HepG2 (cell line): Measurements from ENCODE around the gene RBM34. TPM values are rescaled to one million over a fixed set of nuclear protein-coding genes. Genes with fewer than 3 reads are reported as not detected.

Experiments
- FOXM1 ChIP-seq: sonication (generic); formaldehyde crosslinking; IDR thresholded peaks from 2 replicates; pipeline ENCODE4 v1.5.0; 2020; ENCODE audit warnings: missing genetic modification reagents
- GABPB1 ChIP-seq: IDR thresholded peaks from 2 replicates; pipeline ENCODE4 v1.6.1; 2016; ENCODE audit warnings: mild to moderate bottlenecking, missing genetic modification reagents, moderate library complexity, missing compliant biosample characterization
- NFE2L2 ChIP-seq: fragments of 150-350 bp; IDR thresholded peaks from 2 replicates; pipeline ENCODE4 v1.6.1; 2014; ENCODE audit warnings: low read length
- NR2F2 ChIP-seq: IDR thresholded peaks from 2 replicates; pipeline ENCODE4 v1.6.1; 2012; ENCODE audit warnings: low read depth, inconsistent platforms, borderline replicate concordance
- POLR2A ChIP-seq, 2 experiments: IDR thresholded peaks; 2 replicates each; pipeline ENCODE4 v1.6.1; 2011; ENCODE audit warnings: low read depth in 2 of 2, low read length in 2 of 2, mild to moderate bottlenecking in 1 of 2, moderate library complexity in 1 of 2; ENCODE audit not compliant: insufficient read depth in 1 of 2
- ZKSCAN8 ChIP-seq: IDR thresholded peaks from 2 replicates; pipeline ENCODE4 v1.6.1; 2016; ENCODE audit warnings: borderline replicate concordance, missing genetic modification reagents, missing compliant biosample characterization
- ZNF274 ChIP-seq: sonication (generic); formaldehyde crosslinking; IDR thresholded peaks from 2 replicates; pipeline ENCODE4 v1.5.1; 2020; ENCODE audit warnings: mild to moderate bottlenecking, missing genetic modification reagents
- ZNF83 ChIP-seq: sonication (generic); formaldehyde crosslinking; IDR thresholded peaks from 2 replicates; pipeline ENCODE4 v1.4.0; 2020; ENCODE audit warnings: missing genetic modification reagents, mild to moderate bottlenecking, borderline replicate concordance
- ZZZ3 ChIP-seq: sonication (generic); formaldehyde crosslinking; IDR thresholded peaks from 2 replicates; pipeline ENCODE4 v1.4.0; 2020; ENCODE audit warnings: missing genetic modification reagents, mild to moderate bottlenecking, borderline replicate concordance
- polyA plus RNA-seq, 8 experiments: library from polyadenylated mRNA; depleted of rRNA in 3 of 8; stranded (reverse) in 7 of 8; unstranded in 1 of 8; fragments of >200 nt; fragmentation: Illumina TruSeq in 4 of 8; extraction: Trizol in 4 of 8; gene quantifications; 2 replicates each; pipeline versions ENCODE4 v1.2.1 to v1.2.3, GENCODE V29; 2011 to 2016; ENCODE audit warnings: low read depth in 4 of 8, missing spikeins in 1 of 8, mixed read lengths in 1 of 8; ENCODE audit not compliant: insufficient read depth in 1 of 8
- total RNA-seq, 5 experiments: library from RNA; depleted of rRNA; stranded (reverse); fragments of >200 nt; fragmentation: Illumina TruSeq; extraction: Trizol; gene quantifications; 2 replicates each; pipeline ENCODE4 v1.2.3, GENCODE V29; 2016; ENCODE audit warnings: low read depth in 1 of 5
- TF ChIP-seq, protein P1 (sequence below): sonication (generic); formaldehyde crosslinking; IDR thresholded peaks from 2 replicates; pipeline ENCODE4 v1.4.0; 2020; ENCODE audit warnings: missing genetic modification reagents
- TF ChIP-seq, protein P2 (sequence below): sonication (generic); formaldehyde crosslinking; IDR thresholded peaks from 2 replicates; pipeline ENCODE4 v1.4.0; 2020; ENCODE audit warnings: mild to moderate bottlenecking, missing genetic modification reagents
- TF ChIP-seq, protein P3 (sequence below): IDR thresholded peaks from 2 replicates; pipeline ENCODE4 v1.6.1; 2012; ENCODE audit warnings: low read length, improper control_type of control experiment
- TF ChIP-seq, protein P4 (sequence below): sonication (generic); formaldehyde crosslinking; IDR thresholded peaks from 2 replicates; pipeline ENCODE4 v1.4.0; 2020; ENCODE audit warnings: missing genetic modification reagents, mild to moderate bottlenecking, borderline replicate concordance
- TF ChIP-seq, protein P5 (sequence below): sonication (generic); formaldehyde crosslinking; IDR thresholded peaks from 2 replicates; pipeline ENCODE4 v1.4.0; 2020; ENCODE audit warnings: mild to moderate bottlenecking, low read depth, missing genetic modification reagents

Gene RBM34
- total and polyA plus RNA-seq, 2 of the 13 experiments (the other 11 are each of a cell fraction or from before 2014, with no cell fraction given): 34.7 to 73.0 TPM

DNA sequence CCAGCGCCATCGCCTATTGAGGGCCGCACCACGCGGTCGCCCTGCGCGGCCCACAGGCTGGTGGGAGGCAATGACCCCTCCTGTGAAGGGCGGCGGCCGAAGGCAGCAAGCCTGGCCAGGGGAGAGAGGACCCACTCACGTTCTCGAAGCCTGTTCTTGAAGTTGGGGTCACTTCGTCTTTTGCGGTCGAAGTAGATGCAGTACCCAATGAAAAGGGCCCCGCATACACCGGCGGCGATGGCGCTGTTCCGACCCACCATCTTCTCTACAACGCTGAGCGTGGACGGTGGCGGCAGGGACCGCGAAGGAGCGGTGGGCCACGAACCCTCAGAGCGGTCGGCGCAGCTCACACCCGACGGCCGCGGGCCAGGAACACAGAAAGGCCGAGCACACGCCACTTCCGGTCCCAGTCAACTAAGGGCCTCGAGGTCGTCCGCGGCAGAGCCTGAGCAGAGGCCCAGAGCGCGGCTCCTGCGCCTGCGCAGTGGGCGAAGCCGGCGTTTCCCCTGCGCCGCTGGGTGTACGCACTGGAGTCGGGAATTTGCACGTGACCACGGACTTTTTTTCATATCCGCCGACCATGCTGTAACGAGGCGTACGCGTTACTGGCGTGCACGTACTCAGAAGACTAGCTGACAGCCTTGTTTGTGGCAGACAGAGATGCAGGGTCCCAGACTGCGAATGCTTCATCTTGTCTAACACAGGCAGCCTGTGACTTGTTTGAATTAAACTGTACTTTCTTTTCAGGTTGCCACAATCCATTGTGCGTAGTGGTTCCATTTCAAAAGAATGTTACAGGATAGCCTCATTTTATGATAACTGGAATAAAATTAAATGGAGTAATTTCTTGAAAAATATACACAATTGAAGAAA lies 32.4 kb downstream of the RBM34 start, which contains the start of gene TOMM20 (continued):
- TF ChIP-seq, protein P1, sequence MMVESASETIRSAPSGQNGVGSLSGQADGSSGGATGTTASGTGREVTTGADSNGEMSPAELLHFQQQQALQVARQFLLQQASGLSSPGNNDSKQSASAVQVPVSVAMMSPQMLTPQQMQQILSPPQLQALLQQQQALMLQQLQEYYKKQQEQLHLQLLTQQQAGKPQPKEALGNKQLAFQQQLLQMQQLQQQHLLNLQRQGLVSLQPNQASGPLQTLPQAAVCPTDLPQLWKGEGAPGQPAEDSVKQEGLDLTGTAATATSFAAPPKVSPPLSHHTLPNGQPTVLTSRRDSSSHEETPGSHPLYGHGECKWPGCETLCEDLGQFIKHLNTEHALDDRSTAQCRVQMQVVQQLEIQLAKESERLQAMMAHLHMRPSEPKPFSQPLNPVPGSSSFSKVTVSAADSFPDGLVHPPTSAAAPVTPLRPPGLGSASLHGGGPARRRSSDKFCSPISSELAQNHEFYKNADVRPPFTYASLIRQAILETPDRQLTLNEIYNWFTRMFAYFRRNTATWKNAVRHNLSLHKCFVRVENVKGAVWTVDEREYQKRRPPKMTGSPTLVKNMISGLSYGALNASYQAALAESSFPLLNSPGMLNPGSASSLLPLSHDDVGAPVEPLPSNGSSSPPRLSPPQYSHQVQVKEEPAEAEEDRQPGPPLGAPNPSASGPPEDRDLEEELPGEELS (CRISPR knock-in tag): peak; percentile 82
- TF ChIP-seq, protein P2, sequence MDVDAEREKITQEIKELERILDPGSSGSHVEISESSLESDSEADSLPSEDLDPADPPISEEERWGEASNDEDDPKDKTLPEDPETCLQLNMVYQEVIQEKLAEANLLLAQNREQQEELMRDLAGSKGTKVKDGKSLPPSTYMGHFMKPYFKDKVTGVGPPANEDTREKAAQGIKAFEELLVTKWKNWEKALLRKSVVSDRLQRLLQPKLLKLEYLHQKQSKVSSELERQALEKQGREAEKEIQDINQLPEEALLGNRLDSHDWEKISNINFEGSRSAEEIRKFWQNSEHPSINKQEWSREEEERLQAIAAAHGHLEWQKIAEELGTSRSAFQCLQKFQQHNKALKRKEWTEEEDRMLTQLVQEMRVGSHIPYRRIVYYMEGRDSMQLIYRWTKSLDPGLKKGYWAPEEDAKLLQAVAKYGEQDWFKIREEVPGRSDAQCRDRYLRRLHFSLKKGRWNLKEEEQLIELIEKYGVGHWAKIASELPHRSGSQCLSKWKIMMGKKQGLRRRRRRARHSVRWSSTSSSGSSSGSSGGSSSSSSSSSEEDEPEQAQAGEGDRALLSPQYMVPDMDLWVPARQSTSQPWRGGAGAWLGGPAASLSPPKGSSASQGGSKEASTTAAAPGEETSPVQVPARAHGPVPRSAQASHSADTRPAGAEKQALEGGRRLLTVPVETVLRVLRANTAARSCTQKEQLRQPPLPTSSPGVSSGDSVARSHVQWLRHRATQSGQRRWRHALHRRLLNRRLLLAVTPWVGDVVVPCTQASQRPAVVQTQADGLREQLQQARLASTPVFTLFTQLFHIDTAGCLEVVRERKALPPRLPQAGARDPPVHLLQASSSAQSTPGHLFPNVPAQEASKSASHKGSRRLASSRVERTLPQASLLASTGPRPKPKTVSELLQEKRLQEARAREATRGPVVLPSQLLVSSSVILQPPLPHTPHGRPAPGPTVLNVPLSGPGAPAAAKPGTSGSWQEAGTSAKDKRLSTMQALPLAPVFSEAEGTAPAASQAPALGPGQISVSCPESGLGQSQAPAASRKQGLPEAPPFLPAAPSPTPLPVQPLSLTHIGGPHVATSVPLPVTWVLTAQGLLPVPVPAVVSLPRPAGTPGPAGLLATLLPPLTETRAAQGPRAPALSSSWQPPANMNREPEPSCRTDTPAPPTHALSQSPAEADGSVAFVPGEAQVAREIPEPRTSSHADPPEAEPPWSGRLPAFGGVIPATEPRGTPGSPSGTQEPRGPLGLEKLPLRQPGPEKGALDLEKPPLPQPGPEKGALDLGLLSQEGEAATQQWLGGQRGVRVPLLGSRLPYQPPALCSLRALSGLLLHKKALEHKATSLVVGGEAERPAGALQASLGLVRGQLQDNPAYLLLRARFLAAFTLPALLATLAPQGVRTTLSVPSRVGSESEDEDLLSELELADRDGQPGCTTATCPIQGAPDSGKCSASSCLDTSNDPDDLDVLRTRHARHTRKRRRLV (CRISPR knock-in tag): no peak
- peak; percentile 85 for TF ChIP-seq ZNF274
- TF ChIP-seq FOXM1 (CRISPR knock-in tag): no peak
- TF ChIP-seq, protein P3, sequence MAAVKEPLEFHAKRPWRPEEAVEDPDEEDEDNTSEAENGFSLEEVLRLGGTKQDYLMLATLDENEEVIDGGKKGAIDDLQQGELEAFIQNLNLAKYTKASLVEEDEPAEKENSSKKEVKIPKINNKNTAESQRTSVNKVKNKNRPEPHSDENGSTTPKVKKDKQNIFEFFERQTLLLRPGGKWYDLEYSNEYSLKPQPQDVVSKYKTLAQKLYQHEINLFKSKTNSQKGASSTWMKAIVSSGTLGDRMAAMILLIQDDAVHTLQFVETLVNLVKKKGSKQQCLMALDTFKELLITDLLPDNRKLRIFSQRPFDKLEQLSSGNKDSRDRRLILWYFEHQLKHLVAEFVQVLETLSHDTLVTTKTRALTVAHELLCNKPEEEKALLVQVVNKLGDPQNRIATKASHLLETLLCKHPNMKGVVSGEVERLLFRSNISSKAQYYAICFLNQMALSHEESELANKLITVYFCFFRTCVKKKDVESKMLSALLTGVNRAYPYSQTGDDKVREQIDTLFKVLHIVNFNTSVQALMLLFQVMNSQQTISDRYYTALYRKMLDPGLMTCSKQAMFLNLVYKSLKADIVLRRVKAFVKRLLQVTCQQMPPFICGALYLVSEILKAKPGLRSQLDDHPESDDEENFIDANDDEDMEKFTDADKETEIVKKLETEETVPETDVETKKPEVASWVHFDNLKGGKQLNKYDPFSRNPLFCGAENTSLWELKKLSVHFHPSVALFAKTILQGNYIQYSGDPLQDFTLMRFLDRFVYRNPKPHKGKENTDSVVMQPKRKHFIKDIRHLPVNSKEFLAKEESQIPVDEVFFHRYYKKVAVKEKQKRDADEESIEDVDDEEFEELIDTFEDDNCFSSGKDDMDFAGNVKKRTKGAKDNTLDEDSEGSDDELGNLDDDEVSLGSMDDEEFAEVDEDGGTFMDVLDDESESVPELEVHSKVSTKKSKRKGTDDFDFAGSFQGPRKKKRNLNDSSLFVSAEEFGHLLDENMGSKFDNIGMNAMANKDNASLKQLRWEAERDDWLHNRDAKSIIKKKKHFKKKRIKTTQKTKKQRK: no peak
- TF ChIP-seq ZZZ3 (CRISPR knock-in tag): peak; percentile 47; the same call in 1 of the 2 replicates
- TF ChIP-seq, protein P4, sequence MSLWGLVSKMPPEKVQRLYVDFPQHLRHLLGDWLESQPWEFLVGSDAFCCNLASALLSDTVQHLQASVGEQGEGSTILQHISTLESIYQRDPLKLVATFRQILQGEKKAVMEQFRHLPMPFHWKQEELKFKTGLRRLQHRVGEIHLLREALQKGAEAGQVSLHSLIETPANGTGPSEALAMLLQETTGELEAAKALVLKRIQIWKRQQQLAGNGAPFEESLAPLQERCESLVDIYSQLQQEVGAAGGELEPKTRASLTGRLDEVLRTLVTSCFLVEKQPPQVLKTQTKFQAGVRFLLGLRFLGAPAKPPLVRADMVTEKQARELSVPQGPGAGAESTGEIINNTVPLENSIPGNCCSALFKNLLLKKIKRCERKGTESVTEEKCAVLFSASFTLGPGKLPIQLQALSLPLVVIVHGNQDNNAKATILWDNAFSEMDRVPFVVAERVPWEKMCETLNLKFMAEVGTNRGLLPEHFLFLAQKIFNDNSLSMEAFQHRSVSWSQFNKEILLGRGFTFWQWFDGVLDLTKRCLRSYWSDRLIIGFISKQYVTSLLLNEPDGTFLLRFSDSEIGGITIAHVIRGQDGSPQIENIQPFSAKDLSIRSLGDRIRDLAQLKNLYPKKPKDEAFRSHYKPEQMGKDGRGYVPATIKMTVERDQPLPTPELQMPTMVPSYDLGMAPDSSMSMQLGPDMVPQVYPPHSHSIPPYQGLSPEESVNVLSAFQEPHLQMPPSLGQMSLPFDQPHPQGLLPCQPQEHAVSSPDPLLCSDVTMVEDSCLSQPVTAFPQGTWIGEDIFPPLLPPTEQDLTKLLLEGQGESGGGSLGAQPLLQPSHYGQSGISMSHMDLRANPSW (CRISPR knock-in tag): peak; percentile 59; the same call in 1 of the 2 replicates
- TF ChIP-seq POLR2A (IDR thresholded peaks at IDR 0.05; ENCODE audit: insufficient read depth in 1 of 2, low read depth in 2 of 2, low read length in 2 of 2): peak; percentile 93 to 96
- TF ChIP-seq, protein P5, sequence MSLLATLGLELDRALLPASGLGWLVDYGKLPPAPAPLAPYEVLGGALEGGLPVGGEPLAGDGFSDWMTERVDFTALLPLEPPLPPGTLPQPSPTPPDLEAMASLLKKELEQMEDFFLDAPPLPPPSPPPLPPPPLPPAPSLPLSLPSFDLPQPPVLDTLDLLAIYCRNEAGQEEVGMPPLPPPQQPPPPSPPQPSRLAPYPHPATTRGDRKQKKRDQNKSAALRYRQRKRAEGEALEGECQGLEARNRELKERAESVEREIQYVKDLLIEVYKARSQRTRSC (CRISPR knock-in tag): no peak
- no peak for TF ChIP-seq NR2F2
- TF ChIP-seq ZNF83 (CRISPR knock-in tag): peak; percentile 78; the same call in 1 of the 2 replicates
- TF ChIP-seq NFE2L2: no peak
- TF ChIP-seq GABPB1 (CRISPR knock-in tag): peak; percentile 99
- peak; percentile 66; the same call in 1 of the 2 replicates for TF ChIP-seq ZKSCAN8 (CRISPR knock-in tag)
